Esophagus squamous epithelium (tissue), 4 donors: ENCODE data around the gene TMEM256.

Experiments used
- POLR2A ChIP-seq, 4 donors: fragments of 450-650 bp; IDR thresholded peaks; one replicate each; pipeline ENCODE4 v1.6.1; 2017; ENCODE audit warnings: antibody characterized with exemption in 4 of 4, mild to moderate bottlenecking in 4 of 4, moderate library complexity in 3 of 4
- TF ChIP-seq, protein P1 (sequence below), 6 experiments: fragments of 450-650 bp in 4 of 6; fragments of 200-600 bp in 2 of 6; sonication (generic) in 2 of 6; IDR thresholded peaks; one replicate each; pipeline ENCODE4 v1.5.1; 2016 to 2019; ENCODE audit warnings: antibody characterized with exemption in 6 of 6, mild to moderate bottlenecking in 4 of 6, moderate library complexity in 4 of 6

DNA sequence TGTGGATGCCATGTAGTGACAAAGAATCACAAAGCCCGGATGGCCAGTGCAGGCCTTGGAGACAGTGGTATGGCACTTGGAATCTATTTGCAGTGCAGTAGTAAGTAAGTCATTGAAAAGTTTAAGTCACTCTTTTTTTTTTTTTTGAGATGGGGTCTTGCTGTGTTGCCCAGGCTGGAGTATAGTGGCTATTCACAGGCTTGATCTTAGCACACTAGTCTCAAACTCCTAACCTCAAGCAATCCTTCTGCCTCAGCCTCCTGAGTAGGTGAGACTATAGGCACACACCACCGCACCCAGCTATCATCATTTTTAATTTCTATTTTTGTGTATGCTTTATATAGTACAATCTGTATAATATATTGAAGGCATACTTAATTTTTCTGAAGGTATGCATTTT, 5.3 kb downstream of the TMEM256 start:
- TF ChIP-seq, protein P1, sequence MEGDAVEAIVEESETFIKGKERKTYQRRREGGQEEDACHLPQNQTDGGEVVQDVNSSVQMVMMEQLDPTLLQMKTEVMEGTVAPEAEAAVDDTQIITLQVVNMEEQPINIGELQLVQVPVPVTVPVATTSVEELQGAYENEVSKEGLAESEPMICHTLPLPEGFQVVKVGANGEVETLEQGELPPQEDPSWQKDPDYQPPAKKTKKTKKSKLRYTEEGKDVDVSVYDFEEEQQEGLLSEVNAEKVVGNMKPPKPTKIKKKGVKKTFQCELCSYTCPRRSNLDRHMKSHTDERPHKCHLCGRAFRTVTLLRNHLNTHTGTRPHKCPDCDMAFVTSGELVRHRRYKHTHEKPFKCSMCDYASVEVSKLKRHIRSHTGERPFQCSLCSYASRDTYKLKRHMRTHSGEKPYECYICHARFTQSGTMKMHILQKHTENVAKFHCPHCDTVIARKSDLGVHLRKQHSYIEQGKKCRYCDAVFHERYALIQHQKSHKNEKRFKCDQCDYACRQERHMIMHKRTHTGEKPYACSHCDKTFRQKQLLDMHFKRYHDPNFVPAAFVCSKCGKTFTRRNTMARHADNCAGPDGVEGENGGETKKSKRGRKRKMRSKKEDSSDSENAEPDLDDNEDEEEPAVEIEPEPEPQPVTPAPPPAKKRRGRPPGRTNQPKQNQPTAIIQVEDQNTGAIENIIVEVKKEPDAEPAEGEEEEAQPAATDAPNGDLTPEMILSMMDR (IDR thresholded peaks at IDR 0.05): no peak
- no peak for TF ChIP-seq POLR2A (IDR thresholded peaks at IDR 0.05)
